IMR-90 (cell line): ENCODE results near the gene SFR1.

Source experiments
- CEBPB ChIP-seq: IDR thresholded peaks from 2 replicates; pipeline ENCODE4 v1.6.1; 2012; ENCODE audit warnings: low read depth, low read length, improper control_type of control experiment
- FOS ChIP-seq: fragments of 150-350 bp; IDR thresholded peaks from 2 replicates; pipeline ENCODE4 v1.6.1; 2016; ENCODE audit warnings: low read depth, low read length
- MXI1 ChIP-seq: IDR thresholded peaks from 2 replicates; pipeline ENCODE4 v1.6.1; 2012; ENCODE audit warnings: low read depth, mild to moderate bottlenecking, low read length, moderate library complexity, borderline replicate concordance
- NFE2L2 ChIP-seq: fragments of 150-350 bp; IDR thresholded peaks from 2 replicates; pipeline ENCODE4 v1.6.1; 2016; ENCODE audit warnings: low read depth, mild to moderate bottlenecking, low read length
- POLR2A ChIP-seq: IDR thresholded peaks from 2 replicates; pipeline ENCODE4 v1.6.1; 2012; ENCODE audit warnings: mild to moderate bottlenecking, low read depth, low read length
- RAD21 ChIP-seq: IDR thresholded peaks from 2 replicates; pipeline ENCODE4 v1.6.1; 2012; ENCODE audit warnings: low read length, improper control_type of control experiment
- RCOR1 ChIP-seq: IDR thresholded peaks from 2 replicates; pipeline ENCODE4 v1.6.1; 2012; ENCODE audit warnings: mild to moderate bottlenecking, low read length, improper control_type of control experiment; ENCODE audit not compliant: insufficient replicate concordance
- SMC3 ChIP-seq: fragments of 150-350 bp; IDR thresholded peaks from 2 replicates; pipeline ENCODE4 v1.6.1; 2016; ENCODE audit warnings: low read depth, mild to moderate bottlenecking, antibody characterized with exemption, low read length, moderate library complexity
- TF ChIP-seq, protein P1 (sequence below): conservative IDR thresholded peaks from 2 replicates; pipeline ENCODE4 v1.5.1; 2012; ENCODE audit warnings: mild to moderate bottlenecking, low read depth, low read length, improper control_type of control experiment
- TF ChIP-seq, protein P2 (sequence below): fragments of 150-350 bp; IDR thresholded peaks from 2 replicates; pipeline ENCODE4 v1.6.1; 2017; ENCODE audit warnings: mild to moderate bottlenecking, antibody characterized with exemption, low read length, low read depth

DNA sequence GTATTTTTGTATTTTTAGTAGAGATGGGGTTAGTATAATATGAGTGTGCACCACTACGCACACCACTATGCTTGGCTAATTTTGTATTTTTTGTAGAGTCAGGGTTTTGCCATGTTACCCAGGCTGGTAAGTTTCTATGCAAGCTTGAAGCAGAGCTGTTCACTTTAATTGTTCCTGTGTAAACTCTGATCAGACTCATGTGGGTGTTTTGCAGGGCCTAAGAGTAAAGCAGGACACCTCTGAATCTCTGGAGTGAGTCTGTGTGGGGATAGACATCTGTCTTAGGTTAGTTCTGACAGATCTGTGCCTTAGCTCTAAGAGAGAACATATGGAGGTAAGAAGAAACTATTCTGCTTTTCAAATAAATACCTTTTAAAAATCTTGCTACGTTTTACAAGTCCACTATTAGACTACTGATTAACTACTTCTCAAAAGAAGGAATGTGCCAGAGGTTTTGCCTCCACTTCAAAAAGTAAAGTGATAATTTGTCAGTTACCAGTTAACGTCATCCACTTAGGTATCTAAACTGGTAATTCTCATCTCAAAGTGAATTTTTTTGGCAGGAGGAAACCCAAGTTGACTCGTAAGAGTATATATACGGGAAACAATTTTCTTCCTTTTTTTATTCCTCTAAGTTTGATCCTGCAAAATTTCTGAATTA is 37.4 kb upstream of the SFR1 start:
- TF ChIP-seq, protein P1, sequence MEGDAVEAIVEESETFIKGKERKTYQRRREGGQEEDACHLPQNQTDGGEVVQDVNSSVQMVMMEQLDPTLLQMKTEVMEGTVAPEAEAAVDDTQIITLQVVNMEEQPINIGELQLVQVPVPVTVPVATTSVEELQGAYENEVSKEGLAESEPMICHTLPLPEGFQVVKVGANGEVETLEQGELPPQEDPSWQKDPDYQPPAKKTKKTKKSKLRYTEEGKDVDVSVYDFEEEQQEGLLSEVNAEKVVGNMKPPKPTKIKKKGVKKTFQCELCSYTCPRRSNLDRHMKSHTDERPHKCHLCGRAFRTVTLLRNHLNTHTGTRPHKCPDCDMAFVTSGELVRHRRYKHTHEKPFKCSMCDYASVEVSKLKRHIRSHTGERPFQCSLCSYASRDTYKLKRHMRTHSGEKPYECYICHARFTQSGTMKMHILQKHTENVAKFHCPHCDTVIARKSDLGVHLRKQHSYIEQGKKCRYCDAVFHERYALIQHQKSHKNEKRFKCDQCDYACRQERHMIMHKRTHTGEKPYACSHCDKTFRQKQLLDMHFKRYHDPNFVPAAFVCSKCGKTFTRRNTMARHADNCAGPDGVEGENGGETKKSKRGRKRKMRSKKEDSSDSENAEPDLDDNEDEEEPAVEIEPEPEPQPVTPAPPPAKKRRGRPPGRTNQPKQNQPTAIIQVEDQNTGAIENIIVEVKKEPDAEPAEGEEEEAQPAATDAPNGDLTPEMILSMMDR = no peak
- TF ChIP-seq FOS = no peak
- TF ChIP-seq, protein P2, sequence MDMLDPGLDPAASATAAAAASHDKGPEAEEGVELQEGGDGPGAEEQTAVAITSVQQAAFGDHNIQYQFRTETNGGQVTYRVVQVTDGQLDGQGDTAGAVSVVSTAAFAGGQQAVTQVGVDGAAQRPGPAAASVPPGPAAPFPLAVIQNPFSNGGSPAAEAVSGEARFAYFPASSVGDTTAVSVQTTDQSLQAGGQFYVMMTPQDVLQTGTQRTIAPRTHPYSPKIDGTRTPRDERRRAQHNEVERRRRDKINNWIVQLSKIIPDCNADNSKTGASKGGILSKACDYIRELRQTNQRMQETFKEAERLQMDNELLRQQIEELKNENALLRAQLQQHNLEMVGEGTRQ = no peak
- TF ChIP-seq POLR2A = no peak
- no peak for TF ChIP-seq RAD21
- no peak for TF ChIP-seq SMC3
- TF ChIP-seq CEBPB = no peak
- TF ChIP-seq MXI1 = no peak
- no peak for TF ChIP-seq RCOR1
- no peak for TF ChIP-seq NFE2L2
